Mucosa of stomach (tissue), 1 donor: ENCODE measurements around the gene TNFRSF8.

Experiments
- H3K27me3 ChIP-seq: one replicate; pipeline ENCODE4 v1.7.0; 2013; ENCODE audit warnings: mild to moderate bottlenecking, low read length; ENCODE audit not compliant: control insufficient read depth, insufficient read depth
- H3K36me3 ChIP-seq: one replicate; pipeline ENCODE4 v1.7.0; 2013; ENCODE audit warnings: low read length; ENCODE audit not compliant: control insufficient read depth, insufficient read depth
- H3K4me1 ChIP-seq: one replicate; pipeline ENCODE4 v1.7.0; 2013; ENCODE audit warnings: mild to moderate bottlenecking, low read length; ENCODE audit not compliant: control insufficient read depth, insufficient read depth
- H3K4me3 ChIP-seq: one replicate; pipeline ENCODE4 v1.7.0; 2013; ENCODE audit warnings: low read length
- H3K9ac ChIP-seq: one replicate; pipeline ENCODE4 v1.7.0; 2013; ENCODE audit warnings: mild to moderate bottlenecking, low read length, moderate library complexity
- H3K9me3 ChIP-seq: one replicate; pipeline ENCODE4 v1.7.0; 2013; ENCODE audit warnings: mild to moderate bottlenecking, low read length, moderate library complexity; ENCODE audit not compliant: control insufficient read depth
- donor health status: Pancreatic carcinoma.

TNFRSF8 gene

DNA sequence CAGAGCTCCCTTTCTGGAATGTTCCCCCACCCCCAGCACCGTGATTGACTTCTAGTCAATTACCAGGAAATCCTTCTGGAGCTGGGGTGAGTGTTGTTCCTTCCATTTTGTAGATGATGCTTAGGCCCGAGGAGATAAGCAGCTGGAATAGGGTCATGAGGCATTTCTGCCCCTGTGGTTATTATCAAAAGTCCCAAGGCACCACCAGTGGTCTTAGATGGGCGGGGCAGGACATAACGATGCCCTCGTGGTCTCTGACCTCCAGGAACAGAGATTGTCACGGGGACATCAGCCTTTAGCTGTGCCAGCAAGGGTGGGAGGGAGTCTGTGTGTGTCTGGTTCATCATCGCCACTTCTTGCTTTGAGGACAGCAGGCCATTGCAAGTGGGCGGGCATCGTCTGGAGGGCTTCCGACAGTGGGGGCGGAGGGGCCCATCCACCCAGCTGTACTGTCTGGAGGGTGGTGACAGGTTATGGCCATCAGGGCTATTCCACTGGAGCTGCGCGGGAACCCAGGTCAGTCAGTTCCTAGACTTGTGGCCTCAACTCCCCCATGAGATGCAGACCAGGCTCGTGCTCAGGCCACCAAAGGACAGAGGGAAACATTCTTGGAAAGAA lies 22.6 kb downstream of the TNFRSF8 start:
- no peaks in the 10 kb centered on the region for H3K27me3 ChIP-seq
- H3K4me1 ChIP-seq = peaks cover 3% of the 10 kb centered on the region
- H3K9ac ChIP-seq = no peak overlapping the region
- no peaks in the 10 kb centered on the region for H3K36me3 ChIP-seq
- no peak overlapping the region for H3K4me3 ChIP-seq
- no peaks in the 10 kb centered on the region for H3K9me3 ChIP-seq

DNA sequence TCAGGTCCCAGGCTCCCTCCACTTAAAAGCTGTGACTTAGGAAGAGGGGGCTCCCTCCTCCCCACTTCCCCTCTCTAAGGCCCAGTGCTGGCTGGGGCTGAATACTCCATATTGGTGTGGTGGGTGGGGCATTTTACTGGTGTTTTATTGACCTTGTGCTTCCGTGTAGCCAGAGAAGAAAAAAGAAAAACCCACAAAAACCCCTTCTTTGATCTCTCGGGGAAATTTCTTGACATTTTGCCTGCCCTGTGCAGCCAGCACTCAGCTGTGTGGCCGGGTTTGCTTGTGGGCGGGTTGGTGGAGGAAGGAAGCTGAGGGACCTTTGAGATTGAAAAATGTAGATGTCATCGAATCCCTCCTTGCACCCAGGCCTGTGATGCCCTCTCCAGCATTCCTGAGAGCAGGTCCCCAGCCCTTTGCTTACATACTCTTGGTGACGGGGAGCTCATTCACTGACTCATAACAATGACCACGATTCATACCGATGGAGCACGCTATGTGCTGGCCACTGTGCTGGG lies 24.8 kb downstream of the TNFRSF8 start:
- H3K27me3 ChIP-seq = no peaks in the 10 kb centered on the region
- peaks cover 3% of the 10 kb centered on the region for H3K4me1 ChIP-seq
- H3K9ac ChIP-seq = no peak overlapping the region
- no peaks in the 10 kb centered on the region for H3K36me3 ChIP-seq
- no peak overlapping the region for H3K4me3 ChIP-seq
- no peaks in the 10 kb centered on the region for H3K9me3 ChIP-seq

DNA sequence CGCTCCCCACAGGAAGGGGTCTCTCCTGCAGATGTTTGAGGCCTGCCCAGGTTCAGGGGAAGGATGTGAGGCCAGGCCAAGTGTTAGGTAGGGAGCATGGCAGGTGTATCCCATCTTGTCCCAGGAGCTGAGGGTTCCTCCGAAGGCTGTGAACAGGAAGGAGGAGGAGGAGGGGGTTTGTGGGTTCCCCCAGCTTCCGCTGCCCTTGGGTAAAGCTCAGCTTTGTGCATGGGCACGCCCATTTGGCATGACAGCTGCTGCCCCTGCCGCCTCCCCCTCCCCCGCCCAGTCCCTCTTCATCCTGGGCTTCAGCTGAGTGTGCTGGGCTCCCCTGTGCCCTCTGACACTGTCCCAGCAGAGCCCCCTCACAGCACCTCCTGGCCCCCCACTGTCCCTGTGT lies 25.5 kb downstream of the TNFRSF8 start:
- Histone ChIP-seq H3K4me3 (no peak overlapping the region), H3K36me3 (no peaks in the 10 kb centered on the region), H3K4me1 (peaks cover 3% of the 10 kb centered on the region), H3K9me3 (no peaks in the 10 kb centered on the region), H3K27me3 (no peaks in the 10 kb centered on the region), H3K9ac (no peak overlapping the region)

DNA sequence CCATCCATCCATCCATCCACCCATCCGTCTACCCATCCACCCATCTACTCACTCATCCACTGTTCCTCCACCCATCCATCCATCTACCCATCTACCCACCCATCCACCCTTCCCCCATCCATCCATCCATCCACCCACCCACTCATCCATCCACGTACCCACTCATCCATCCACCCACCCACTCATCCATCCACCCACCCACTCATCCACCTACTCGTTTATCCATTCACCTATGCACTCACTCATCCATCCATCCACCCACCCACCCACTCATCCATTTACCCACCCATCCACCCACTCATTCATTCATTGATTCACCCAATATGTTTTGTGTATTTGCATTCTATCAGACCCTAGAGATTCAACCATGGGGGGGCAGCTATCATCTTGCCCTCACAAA lies 27.2 kb downstream of the TNFRSF8 start:
- Histone ChIP-seq H3K9me3 (no peaks in the 10 kb centered on the region), H3K27me3 (no peaks in the 10 kb centered on the region), H3K36me3 (no peaks in the 10 kb centered on the region), H3K4me3 (no peak overlapping the region), H3K4me1 (peaks cover 3% of the 10 kb centered on the region), H3K9ac (no peak overlapping the region)

DNA sequence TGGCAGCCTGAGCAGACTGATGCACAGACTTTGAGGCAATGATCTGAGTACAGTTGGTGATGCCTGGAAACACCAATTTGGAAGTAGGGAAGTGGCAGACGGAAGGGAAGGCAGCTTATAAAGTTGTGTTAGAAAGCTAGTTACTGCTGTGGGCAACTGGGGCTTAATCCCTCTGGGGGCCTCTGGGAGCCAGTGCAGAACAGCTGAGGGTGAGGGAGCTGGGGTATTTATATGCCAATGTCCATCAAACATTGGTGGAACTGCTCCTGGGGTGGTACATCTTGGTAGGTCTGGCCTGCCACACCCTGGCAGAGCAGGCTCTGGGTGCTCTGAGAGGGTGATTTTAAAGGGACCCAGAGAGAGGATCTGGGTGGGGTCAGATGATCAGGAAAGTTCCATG lies 28.1 kb downstream of the TNFRSF8 start:
- Histone ChIP-seq H3K27me3 (no peaks in the 10 kb centered on the region), H3K9me3 (no peaks in the 10 kb centered on the region), H3K4me1 (peaks cover 3% of the 10 kb centered on the region), H3K36me3 (no peaks in the 10 kb centered on the region), H3K4me3 (no peak overlapping the region), H3K9ac (no peak overlapping the region)

DNA sequence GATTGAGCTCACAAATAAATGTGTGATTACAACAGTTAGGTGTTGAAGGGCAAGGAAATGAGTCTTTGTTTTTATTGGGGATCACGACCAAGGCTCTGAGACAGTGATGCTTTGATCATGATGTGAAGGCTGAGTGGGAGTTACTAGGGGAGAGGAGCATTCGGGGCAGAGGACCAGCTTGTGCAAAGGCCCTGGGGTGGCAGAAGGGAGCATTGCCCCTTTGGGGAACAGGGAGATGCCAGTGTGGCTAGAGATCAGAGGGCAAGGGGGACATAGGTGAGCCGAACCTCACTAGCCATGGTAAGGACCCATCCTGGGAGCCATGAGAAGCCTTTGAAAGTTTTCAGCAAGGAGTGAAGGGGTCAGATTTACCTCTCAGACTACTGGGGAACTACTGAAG lies 31.1 kb downstream of the TNFRSF8 start:
- Histone ChIP-seq H3K9ac (no peak overlapping the region), H3K36me3 (no peaks in the 10 kb centered on the region), H3K9me3 (no peaks in the 10 kb centered on the region), H3K27me3 (no peaks in the 10 kb centered on the region), H3K4me3 (no peak overlapping the region), H3K4me1 (no peaks in the 10 kb centered on the region)

DNA sequence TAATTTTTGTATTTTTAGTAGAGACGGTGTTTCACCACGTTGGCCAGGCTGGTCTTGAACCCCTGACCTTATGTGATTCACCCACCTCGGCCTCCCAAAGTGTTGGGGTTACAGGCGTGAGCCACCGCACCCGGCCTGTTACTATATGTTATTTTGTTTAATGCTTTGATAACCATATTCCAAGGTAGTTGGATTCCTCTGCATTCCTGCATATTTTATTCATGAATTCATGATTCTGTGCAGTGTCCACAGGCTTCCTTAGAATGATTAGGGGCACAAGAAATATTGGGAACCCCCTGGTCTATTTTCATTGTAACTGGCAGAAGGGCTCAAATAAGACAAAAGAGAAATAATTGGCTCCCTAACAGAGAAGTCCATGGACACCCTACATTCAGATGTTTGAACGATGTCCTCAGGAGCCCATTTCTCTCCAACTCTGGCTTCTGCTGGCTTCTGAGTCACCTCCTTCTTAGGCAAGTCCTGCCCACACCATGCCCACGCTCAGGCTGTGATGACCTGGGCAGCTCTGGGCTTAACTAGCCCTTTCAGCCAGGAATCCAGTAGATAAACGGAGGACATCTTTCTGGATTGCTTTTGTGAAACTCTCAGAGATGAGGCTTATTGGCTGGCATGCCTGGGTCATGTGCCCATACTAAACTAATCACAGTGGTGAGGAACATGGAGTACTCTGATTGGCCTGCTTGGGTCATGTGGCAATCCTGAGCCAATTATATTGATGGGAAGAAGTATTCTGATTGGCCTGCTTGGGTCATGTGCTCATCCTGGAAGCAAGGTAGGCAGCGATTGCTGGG lies 32.6 kb downstream of the TNFRSF8 start:
- H3K9ac ChIP-seq = no peak overlapping the region
- H3K4me1 ChIP-seq = no peaks in the 10 kb centered on the region
- H3K9me3 ChIP-seq = no peaks in the 10 kb centered on the region
- H3K36me3 ChIP-seq = no peaks in the 10 kb centered on the region
- no peak overlapping the region for H3K4me3 ChIP-seq
- H3K27me3 ChIP-seq = no peaks in the 10 kb centered on the region

DNA sequence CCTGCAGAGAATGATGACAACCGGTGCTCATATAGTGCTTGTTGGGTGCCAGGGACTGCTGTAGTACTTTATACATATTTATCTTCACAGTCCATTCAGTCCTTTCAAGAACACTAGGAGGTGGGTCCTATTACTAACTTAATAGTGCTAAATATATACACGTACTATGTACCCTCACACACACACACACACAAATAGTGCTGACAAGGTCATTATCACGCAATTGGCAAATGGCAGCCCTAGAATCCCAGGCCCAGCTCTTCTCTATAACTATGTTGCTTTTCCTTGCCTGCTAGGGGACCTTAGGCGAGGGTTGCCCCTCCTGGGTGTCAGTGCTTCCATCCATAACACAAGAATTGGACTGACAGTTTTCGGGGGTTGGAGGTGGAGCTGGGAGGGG lies 33.5 kb downstream of the TNFRSF8 start:
- H3K9ac ChIP-seq = no peak overlapping the region
- no peaks in the 10 kb centered on the region for H3K36me3 ChIP-seq
- no peaks in the 10 kb centered on the region for H3K4me1 ChIP-seq
- H3K9me3 ChIP-seq = no peaks in the 10 kb centered on the region
- no peaks in the 10 kb centered on the region for H3K27me3 ChIP-seq
- no peak overlapping the region for H3K4me3 ChIP-seq

DNA sequence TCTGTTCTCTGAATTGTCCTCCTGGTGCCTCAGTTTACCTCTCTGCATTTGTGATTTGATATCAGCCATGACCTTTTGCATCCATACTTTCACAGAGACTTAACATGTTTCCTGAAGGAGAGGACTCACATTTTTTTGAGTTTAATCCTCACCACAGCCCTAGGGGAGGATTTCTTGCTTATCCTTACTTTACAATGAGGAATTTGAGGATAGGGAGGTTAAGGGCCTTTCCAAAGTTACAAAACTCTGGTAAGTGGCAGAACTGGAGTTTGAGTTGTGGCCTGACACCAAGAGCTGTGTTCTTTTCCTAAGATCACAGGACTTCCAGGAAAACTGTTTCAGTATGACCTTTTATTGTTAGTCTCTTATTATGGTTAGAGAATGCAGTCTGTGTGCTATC lies 34.2 kb downstream of the TNFRSF8 start:
- Histone ChIP-seq H3K4me1 (no peaks in the 10 kb centered on the region), H3K9me3 (no peaks in the 10 kb centered on the region), H3K4me3 (no peak overlapping the region), H3K27me3 (no peaks in the 10 kb centered on the region), H3K9ac (no peak overlapping the region), H3K36me3 (no peaks in the 10 kb centered on the region)

DNA sequence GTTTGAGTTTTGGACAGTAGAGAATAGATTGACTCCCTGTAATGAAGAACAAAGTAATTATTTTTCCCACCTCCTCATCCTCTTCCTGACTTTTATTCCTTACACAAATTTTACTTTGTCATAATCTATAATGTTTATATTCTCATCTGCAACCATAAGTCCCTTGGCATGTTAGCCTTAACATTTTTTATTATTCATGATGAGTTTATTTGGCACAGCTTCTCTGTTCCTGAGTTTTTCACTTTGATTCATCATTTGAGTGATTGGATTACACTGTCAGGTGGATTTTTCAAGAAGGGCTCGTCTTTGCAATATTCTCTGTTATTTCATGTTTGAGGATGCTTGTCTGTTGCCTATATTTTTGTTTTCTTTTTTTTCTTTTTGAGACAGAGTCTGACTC lies 35.7 kb downstream of the TNFRSF8 start:
- H3K36me3 ChIP-seq = no peaks in the 10 kb centered on the region
- no peak overlapping the region for H3K4me3 ChIP-seq
- no peaks in the 10 kb centered on the region for H3K4me1 ChIP-seq
- H3K27me3 ChIP-seq = no peaks in the 10 kb centered on the region
- H3K9me3 ChIP-seq = no peaks in the 10 kb centered on the region
- no peak overlapping the region for H3K9ac ChIP-seq

DNA sequence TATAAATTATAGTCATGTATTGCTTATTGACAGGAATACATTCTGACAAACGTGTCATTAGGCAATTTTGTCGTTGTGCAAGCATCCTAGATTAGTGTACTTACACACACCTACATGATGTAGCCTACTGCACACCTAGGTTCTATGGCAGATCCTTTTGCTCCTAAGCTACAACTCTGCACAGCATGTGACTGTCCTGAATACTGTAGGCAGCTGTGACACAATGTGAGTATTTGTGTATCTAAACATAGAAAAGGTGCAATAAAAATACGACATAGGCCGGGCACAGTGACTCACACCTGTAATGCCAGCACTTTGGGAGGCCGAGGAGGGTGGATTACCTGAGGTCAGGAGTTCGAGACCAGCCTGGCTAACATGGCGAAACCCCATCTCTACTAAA lies 36.5 kb downstream of the TNFRSF8 start:
- Histone ChIP-seq H3K27me3 (no peaks in the 10 kb centered on the region), H3K4me3 (no peak overlapping the region), H3K36me3 (no peaks in the 10 kb centered on the region), H3K9ac (no peak overlapping the region), H3K9me3 (no peaks in the 10 kb centered on the region), H3K4me1 (no peaks in the 10 kb centered on the region)

DNA sequence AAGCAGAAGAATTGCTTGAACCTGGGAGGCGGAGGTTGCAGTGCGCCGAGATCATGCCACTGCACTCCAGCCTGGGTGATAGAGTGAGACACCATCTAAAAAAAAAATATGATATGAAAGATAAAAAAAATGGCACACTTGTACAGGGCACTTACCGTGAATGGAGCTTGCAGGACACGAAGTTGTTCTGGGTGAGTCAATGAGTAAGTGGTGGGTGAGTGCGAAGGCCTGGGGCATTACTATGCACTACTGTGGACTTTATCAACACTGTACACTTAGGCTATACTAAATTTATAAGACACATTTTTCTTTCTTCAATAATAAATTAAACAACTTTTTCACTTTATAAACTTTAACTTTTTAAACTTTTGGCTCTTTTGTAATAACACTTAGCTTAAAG lies 37.0 kb downstream of the TNFRSF8 start:
- Histone ChIP-seq H3K4me3 (no peak overlapping the region), H3K4me1 (no peaks in the 10 kb centered on the region), H3K9me3 (no peaks in the 10 kb centered on the region), H3K27me3 (no peaks in the 10 kb centered on the region), H3K36me3 (no peaks in the 10 kb centered on the region), H3K9ac (no peak overlapping the region)
